Left lung (tissue), 10 donors: ENCODE results near the gene MTFR2. TPM values are rescaled to one million over a fixed set of nuclear protein-coding genes. Genes with fewer than 3 reads are reported as not detected.
A peak's percentile ranks its signal among the peaks of the same experiment; 100 is the strongest.

Experiments
- ATAC-seq: fragments of 200-7000 bp; cut with Tn5 transposase; one replicate; pipeline ENCODE4 v1.9.1; 2020; ENCODE audit warnings: moderate library complexity
- DNase-seq, 4 donors: peaks; one replicate each; pipeline ENCODE4 v3.0.0-alpha.2; 2013 to 2020
- H3K27ac ChIP-seq, 2 donors: fragments of 200-600 bp; sonication (generic) in 1 of 2; one replicate each; pipeline versions ENCODE4 v1.5.0 to v1.8.0; 2020 to 2021
- H3K27me3 ChIP-seq, 2 donors: fragments of 200-600 bp; sonication (generic) in 1 of 2; one replicate each; pipeline versions ENCODE4 v1.5.0 to v1.8.0; 2020 to 2021
- H3K36me3 ChIP-seq, 2 donors: fragments of 200-600 bp; sonication (generic) in 1 of 2; one replicate each; pipeline versions ENCODE4 v1.5.0 to v1.8.0; 2020 to 2021
- H3K4me1 ChIP-seq, 2 donors: fragments of 200-600 bp; one replicate each; pipeline ENCODE4 v1.8.0; 2021
- H3K4me3 ChIP-seq, 2 donors: fragments of 200-600 bp; sonication (generic) in 1 of 2; one replicate each; pipeline versions ENCODE4 v1.5.0 to v1.8.0; 2020 to 2021; ENCODE audit warnings: mild to moderate bottlenecking in 1 of 2
- H3K9me3 ChIP-seq, 2 donors: fragments of 200-600 bp; sonication (generic) in 1 of 2; one replicate each; pipeline versions ENCODE4 v1.5.0 to v1.8.0; 2020 to 2021
- CTCF ChIP-seq, 2 donors: fragments of 200-600 bp; sonication (generic) in 1 of 2; IDR thresholded peaks; one replicate each; pipeline versions ENCODE4 v1.5.0 to v1.8.0; 2021; ENCODE audit warnings: antibody characterized with exemption in 2 of 2
- intact Hi-C, 2 donors: fragments of 100-400 bp; cut with DNase I; formaldehyde crosslinking; loops; one replicate each; pipeline versions ENCODE4 v1.11.2 to v1.14.2; 2022
- polyA plus RNA-seq, 6 donors: library from polyadenylated mRNA; unstranded; fragments of 120-200 nt; gene quantifications; one replicate each; pipeline ENCODE4 v1.2.1, GENCODE V29; 2013; ENCODE audit not compliant: insufficient read length in 6 of 6
- total RNA-seq, 2 donors: library from RNA; stranded (reverse); fragmentation: NEBNext Ultra II Directional; extraction: Animal tissue kit (Norgen Biotek cat#: 25700); gene quantifications; one replicate each; pipeline ENCODE4 v1.2.1, GENCODE V29; 2021
- donor health status: DM: no; HTN: yes; CAD: no.
- donor health status: DM: no; HTN: no; CAD: no.

MTFR2 gene
- total and polyA plus RNA-seq, 8 donors, result 1.6 to 3.5 (median 2.2) TPM

GRCh38 chr6:136189104-136189503, 61.0 kb downstream of the MTFR2 start:
- Histone ChIP-seq H3K27ac (no peak overlapping the region), H3K4me1 (no peaks in the 10 kb centered on the region), H3K36me3 (no peaks in the 10 kb centered on the region), H3K9me3 (no peaks in the 10 kb centered on the region), H3K27me3 (no peaks in the 10 kb centered on the region), H3K4me3 (no peak overlapping the region)
- DNase-seq (no peak), ATAC-seq (no peak)
- intact Hi-C loops, result no loop called here
- no peak for TF ChIP-seq CTCF (IDR thresholded peaks at IDR 0.05)

GRCh38 chr6:136188486-136188885, 61.6 kb downstream of the MTFR2 start:
- ATAC-seq (no peak), DNase-seq (no peak)
- TF ChIP-seq CTCF (IDR thresholded peaks at IDR 0.05), result no peak
- Histone ChIP-seq H3K36me3 (no peaks in the 10 kb centered on the region), H3K27me3 (no peaks in the 10 kb centered on the region), H3K9me3 (no peaks in the 10 kb centered on the region), H3K27ac (no peak overlapping the region), H3K4me1 (no peaks in the 10 kb centered on the region), H3K4me3 (no peak overlapping the region)
- intact Hi-C loops, result no loop called here

GRCh38 chr6:136186363-136186762, 63.7 kb downstream of the MTFR2 start:
- ATAC-seq (no peak), DNase-seq (no peak)
- Histone ChIP-seq H3K4me3 (no peak overlapping the region), H3K9me3 (no peaks in the 10 kb centered on the region), H3K27ac (no peak overlapping the region), H3K27me3 (no peaks in the 10 kb centered on the region), H3K36me3 (no peaks in the 10 kb centered on the region), H3K4me1 (peaks cover 0 to 2% of the 10 kb centered on the region in 2 donors)
- intact Hi-C loops, result no loop called here
- no peak for TF ChIP-seq CTCF (IDR thresholded peaks at IDR 0.05)

GRCh38 chr6:136184738-136185137, 65.4 kb downstream of the MTFR2 start:
- H3K27me3 ChIP-seq, result no peaks in the 10 kb centered on the region
- no peak for ATAC-seq
- intact Hi-C loops, result no loop called here
- no peak overlapping the region for H3K4me3 ChIP-seq
- no peak for DNase-seq
- no peak overlapping the region for H3K27ac ChIP-seq
- peaks cover 0 to 8% of the 10 kb centered on the region in 2 donors for H3K4me1 ChIP-seq
- no peaks in the 10 kb centered on the region for H3K36me3 ChIP-seq
- H3K9me3 ChIP-seq, result no peaks in the 10 kb centered on the region
- TF ChIP-seq CTCF (IDR thresholded peaks at IDR 0.05), result no peak

- no peaks in the 10 kb centered on the region for H3K36me3 ChIP-seq
- H3K27me3 ChIP-seq, result no peaks in the 10 kb centered on the region
- ATAC-seq, result peak; percentile 96
- intact Hi-C loops, result no loop called here
- H3K27ac ChIP-seq, result no peak overlapping the region
- H3K4me1 ChIP-seq, result peaks cover 0 to 8% of the 10 kb centered on the region in 2 donors
- H3K9me3 ChIP-seq, result no peaks in the 10 kb centered on the region
- H3K4me3 ChIP-seq, result no peak overlapping the region
- no peak for TF ChIP-seq CTCF (IDR thresholded peaks at IDR 0.05)
- peak in 1 of 4 donors; percentile 21 for DNase-seq
These were observed 68.2 kb downstream of the MTFR2 start for GRCh38 chr6:136181861-136182260.
